Measurements from ENCODE around the gene PRKG1. TPM values are rescaled to one million over a fixed set of nuclear protein-coding genes. Genes with fewer than 3 reads are reported as not detected.

The PRKG1 gene
- total and polyA plus RNA-seq, 2 experiments from 2014 or later: 18.2 to 21.1 TPM

- TF ChIP-seq ZNF462 (CRISPR knock-in tag; IDR thresholded peaks at IDR 0.05) (no peak), ZNF114 (CRISPR knock-in tag; IDR thresholded peaks at IDR 0.05) (no peak), NANOG (IDR thresholded peaks at IDR 0.05; ENCODE audit: borderline replicate concordance) (no peak), STAT1 (IDR thresholded peaks at IDR 0.05; ENCODE audit: unreplicated experiment) (no peak), CREB1 (CRISPR knock-in tag; IDR thresholded peaks at IDR 0.05; ENCODE audit: low read depth) (no peak), JUNB (IDR thresholded peaks at IDR 0.05; ENCODE audit: unreplicated experiment) (no peak), CTCF (conservative IDR thresholded peaks at IDR 0.05; ENCODE audit: low read depth in 2 of 2) (no peak), ETS1 (IDR thresholded peaks at IDR 0.05) (no peak), EZH2phosphoT487 (IDR thresholded peaks at IDR 0.05; ENCODE audit: unreplicated experiment) (no peak)
Measured at GRCh38 chr10:51228714-51229100, 154.4 kb downstream of the PRKG1 start (continued).

All from GM23338 (cell line).